HepG2 (cell line): Measurements from ENCODE around the gene NAT9. TPM values are rescaled to one million over a fixed set of nuclear protein-coding genes. Genes with fewer than 3 reads are reported as not detected.

Experiments
- ATAC-seq: fragments of 200-7000 bp; cut with Tn5 transposase; 3 replicates; pipeline ENCODE4 v1.9.1; 2020; ENCODE audit warnings: mild to moderate bottlenecking, moderate library complexity
- BruUV-seq: library from RNA; stranded (reverse); fragments of 400-500 nt; replicated peaks from 2 replicates; lab custom pipeline; 2021; lab: Mats Ljungman, UMichigan
- CTCF ChIA-PET: fragments of 300-600 bp; formaldehyde crosslinking; extraction: SDS; loops from one replicate; lab custom pipeline; 2021; ENCODE audit warnings: low total read pairs, inconsistent platforms, low intra/inter-chr PET ratio; lab: Yijun Ruan, JAX
- POLR2A ChIA-PET: fragments of 350-600 bp; sonication (Branson Sonifier 250); formaldehyde crosslinking; loops from one replicate; lab custom pipeline; 2020; ENCODE audit warnings: antibody characterized with exemption, inconsistent platforms; lab: Yijun Ruan, JAX
- DNase-seq: peaks from one replicate; pipeline ENCODE4 v3.0.0-alpha.2; 2015; ENCODE audit warnings: low spot score
- FAIRE-seq: peaks from 3 replicates; lab custom pipeline; 2011; peaks lifted over from hg19 to GRCh38; lab: Jason Lieb, UNC
- H2AFZ ChIP-seq: one replicate; pipeline ENCODE4 v1.6.1; 2011; ENCODE audit warnings: low read length, inconsistent platforms
- H3K27ac ChIP-seq: fragments of 300-600 bp; 3 replicates; pipeline ENCODE4 v1.8.0; 2011; ENCODE audit warnings: mixed run types, mild to moderate bottlenecking, mixed read lengths, low read length, inconsistent platforms; ENCODE audit not compliant: insufficient read depth; ENCODE audit errors: extremely low read length
- H3K27me3 ChIP-seq, 2 experiments: fragments of 200-600 bp in 1 of 2; 2 replicates in 1 of 2; 3 replicates in 1 of 2; pipeline versions ENCODE4 v1.6.0 to v1.8.0; 2011; ENCODE audit warnings: low read length in 2 of 2, mild to moderate bottlenecking in 2 of 2, moderate library complexity in 2 of 2, inconsistent platforms in 1 of 2; ENCODE audit not compliant: insufficient read depth in 2 of 2, control insufficient read depth in 1 of 2
- H3K36me3 ChIP-seq, 2 experiments: fragments of 200-600 bp in 1 of 2; replicated peaks in 1 of 2; 2 replicates in 1 of 2; 3 replicates in 1 of 2; pipeline versions ENCODE4 v1.5.1 to v1.8.0; 2011; ENCODE audit warnings: low read length in 2 of 2, inconsistent platforms in 1 of 2; ENCODE audit not compliant: insufficient read depth in 2 of 2, control insufficient read depth in 1 of 2
- H3K4me1 ChIP-seq: 2 replicates; pipeline ENCODE4 v1.5.1; 2012; ENCODE audit warnings: low read length, inconsistent platforms; ENCODE audit not compliant: insufficient read depth
- H3K4me2 ChIP-seq: 2 replicates; pipeline ENCODE4 v1.6.0; 2011; ENCODE audit warnings: low read depth, low read length, inconsistent platforms
- H3K4me3 ChIP-seq, 3 experiments: fragments of 200-600 bp in 1 of 3; sonication (generic), shearing (Covaris generic) in 1 of 3; replicated peaks in 1 of 3; 2 replicates each; pipeline ENCODE4 v1.5.1; 2011 to 2016; ENCODE audit warnings: low read length in 3 of 3, inconsistent platforms in 2 of 3, low read depth in 2 of 3, mild to moderate bottlenecking in 2 of 3, control low read depth in 1 of 3, mixed read lengths in 1 of 3; ENCODE audit not compliant: insufficient read depth in 1 of 3
- H3K79me2 ChIP-seq: one replicate; pipeline ENCODE4 v1.6.1; 2011; ENCODE audit warnings: low read length, inconsistent platforms; ENCODE audit not compliant: insufficient read depth
- H3K9ac ChIP-seq: 2 replicates; pipeline ENCODE4 v1.6.0; 2011; ENCODE audit warnings: mild to moderate bottlenecking, low read depth, low read length, inconsistent platforms; ENCODE audit not compliant: insufficient read depth
- H3K9me3 ChIP-seq: 2 replicates; pipeline ENCODE4 v1.5.1; 2012; ENCODE audit warnings: mild to moderate bottlenecking, low read length
- H4K20me1 ChIP-seq: 2 replicates; pipeline ENCODE4 v1.6.0; 2011; ENCODE audit warnings: inconsistent platforms, mild to moderate bottlenecking, low read length, moderate library complexity; ENCODE audit not compliant: insufficient read depth
- AHR ChIP-seq: IDR thresholded peaks from 2 replicates; pipeline ENCODE4 v1.6.1; 2018; ENCODE audit warnings: missing genetic modification reagents, missing compliant biosample characterization
- BRD4 ChIP-seq: sonication (generic); formaldehyde crosslinking; IDR thresholded peaks from 2 replicates; pipeline ENCODE4 v1.4.0; 2020; ENCODE audit warnings: missing genetic modification reagents
- CCAR2 ChIP-seq: fragments of 200-400 bp; formaldehyde crosslinking; optimal IDR thresholded peaks from 2 replicates; pipeline ENCODE3; 2018; ENCODE audit warnings: low read depth, mild to moderate bottlenecking, low read length, moderate library complexity
- FOXM1 ChIP-seq: sonication (generic); formaldehyde crosslinking; IDR thresholded peaks from 2 replicates; pipeline ENCODE4 v1.5.0; 2020; ENCODE audit warnings: missing genetic modification reagents
- KDM3A ChIP-seq: IDR thresholded peaks from 2 replicates; pipeline ENCODE4 v1.6.1; 2018; ENCODE audit warnings: low read depth, missing compliant biosample characterization
- MAFF ChIP-seq: IDR thresholded peaks from 2 replicates; pipeline ENCODE4 v1.6.1; 2011; ENCODE audit warnings: low read depth, low read length, improper control_type of control experiment
- MTA3 ChIP-seq: sonication (generic); formaldehyde crosslinking; IDR thresholded peaks from 2 replicates; pipeline ENCODE4 v1.4.0; 2020; ENCODE audit warnings: missing genetic modification reagents
- MTF2 ChIP-seq: sonication (generic); formaldehyde crosslinking; IDR thresholded peaks from 2 replicates; pipeline ENCODE4 v1.5.0; 2020; ENCODE audit warnings: missing genetic modification reagents, borderline replicate concordance
- MYC ChIP-seq: sonication (generic); formaldehyde crosslinking; IDR thresholded peaks from 2 replicates; pipeline ENCODE4 v1.9.0; 2021; ENCODE audit warnings: missing genetic modification reagents, borderline replicate concordance
- POLR2A ChIP-seq, 2 experiments: IDR thresholded peaks; 2 replicates each; pipeline ENCODE4 v1.6.1; 2011; ENCODE audit warnings: low read depth in 2 of 2, low read length in 2 of 2, mild to moderate bottlenecking in 1 of 2, moderate library complexity in 1 of 2; ENCODE audit not compliant: insufficient read depth in 1 of 2
- STAG1 ChIP-seq: sonication (generic); formaldehyde crosslinking; IDR thresholded peaks from 2 replicates; pipeline ENCODE4 v1.4.0; 2020; ENCODE audit warnings: missing genetic modification reagents
- THYN1 ChIP-seq: sonication (generic); formaldehyde crosslinking; IDR thresholded peaks from 2 replicates; pipeline ENCODE4 v1.8.1; 2023; ENCODE audit warnings: low read depth, mild to moderate bottlenecking, moderate library complexity, missing genetic modification reagents, borderline replicate concordance
- TSC22D2 ChIP-seq: sonication (generic); formaldehyde crosslinking; IDR thresholded peaks from 2 replicates; pipeline ENCODE4 v1.5.1; 2020; ENCODE audit warnings: missing genetic modification reagents, mild to moderate bottlenecking, borderline replicate concordance
- ZNF383 ChIP-seq: sonication (generic); formaldehyde crosslinking; IDR thresholded peaks from 2 replicates; pipeline ENCODE4 v1.4.0; 2020; ENCODE audit warnings: missing genetic modification reagents, mild to moderate bottlenecking, borderline replicate concordance
- ZNF484 ChIP-seq: sonication (generic); formaldehyde crosslinking; IDR thresholded peaks from 2 replicates; pipeline ENCODE4 v1.5.1; 2020; ENCODE audit warnings: mild to moderate bottlenecking, low read depth, missing genetic modification reagents, borderline replicate concordance
- WGBS: methylation state at CpG from one replicate; pipeline ENCODE4 v1.1.6; 2017; ENCODE audit warnings: low lambda C conversion rate; 5-methylcytosine and 5-hydroxymethylcytosine counted together
- in situ Hi-C: cut with HindIII; loops from 2 replicates; pipeline ENCODE4 v1.10.0; 2017; ENCODE audit warnings: low pct_unique_long_range_greater_than_20kb; ENCODE audit not compliant: extremely low pct_ligation_motif_present
- intact Hi-C: fragments of 100-400 bp; cut with micrococcal nuclease; formaldehyde crosslinking; loops from one replicate; pipeline ENCODE4 v1.10.0; 2022; ENCODE audit not compliant: unreplicated experiment
- polyA plus RNA-seq, 8 experiments: library from polyadenylated mRNA; depleted of rRNA in 3 of 8; stranded (reverse) in 7 of 8; unstranded in 1 of 8; fragments of >200 nt; fragmentation: Illumina TruSeq in 4 of 8; extraction: Trizol in 4 of 8; gene quantifications; 2 replicates each; pipeline versions ENCODE4 v1.2.1 to v1.2.3, GENCODE V29; 2011 to 2016; ENCODE audit warnings: low read depth in 4 of 8, missing spikeins in 1 of 8, mixed read lengths in 1 of 8; ENCODE audit not compliant: insufficient read depth in 1 of 8
- total RNA-seq, 5 experiments: library from RNA; depleted of rRNA; stranded (reverse); fragments of >200 nt; fragmentation: Illumina TruSeq; extraction: Trizol; gene quantifications; 2 replicates each; pipeline ENCODE4 v1.2.3, GENCODE V29; 2016; ENCODE audit warnings: low read depth in 1 of 5
- TF ChIP-seq, protein P1 (sequence below): sonication (generic); formaldehyde crosslinking; IDR thresholded peaks from 2 replicates; pipeline ENCODE4 v1.9.0; 2022; ENCODE audit warnings: low read depth, missing genetic modification reagents
- TF ChIP-seq, protein P2 (sequence below): sonication (generic); formaldehyde crosslinking; IDR thresholded peaks from one replicate; pipeline ENCODE4 v1.5.1; 2020; ENCODE audit warnings: mild to moderate bottlenecking, missing genetic modification reagents; ENCODE audit errors: not compliant biosample characterization

The NAT9 gene
- total and polyA plus RNA-seq, 2 of the 13 experiments (the other 11 are each of a cell fraction or from before 2014, with no cell fraction given): 39.7 to 44.2 TPM

DNA sequence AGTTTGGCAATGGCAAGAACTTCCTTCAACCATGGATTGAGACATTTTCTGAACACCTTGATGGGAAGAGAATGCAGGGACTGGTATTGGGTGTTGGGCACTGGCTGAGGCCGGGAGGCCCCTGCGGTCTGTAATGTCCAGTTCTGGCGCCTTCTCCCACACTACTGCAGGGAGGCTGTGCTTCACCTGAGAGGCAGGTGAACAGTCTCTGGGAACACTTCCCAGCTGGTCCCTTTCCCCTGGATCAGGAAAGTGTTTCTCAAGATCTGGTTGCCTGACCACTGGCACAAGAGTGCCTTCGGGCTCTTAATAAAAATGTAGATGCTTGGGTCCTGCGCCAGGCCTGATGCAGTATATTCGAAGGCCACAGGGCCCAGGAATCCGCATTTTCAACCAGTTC lies 28.5 kb upstream of the NAT9 start:
- no peak overlapping the region for H3K4me3 ChIP-seq
- H3K9ac ChIP-seq: no peak overlapping the region
- no peaks in the 10 kb centered on the region for H3K79me2 ChIP-seq
- no peak overlapping the region for H3K4me2 ChIP-seq
- FAIRE-seq (no peak), DNase-seq (no peak), ATAC-seq (no peak)
- H3K27ac ChIP-seq: no peak overlapping the region
- WGBS: 100% methylated on average over 6 of the region's 7 CpGs
- ChIA-PET POLR2A (no interaction called here), CTCF (no interaction called here)
- intact Hi-C loops (no loop called here), in situ Hi-C loops (loop anchor here (5.0 kb wide), 1 partner anchor 148 kb away; no protein-coding TSS in a partner anchor)
- no peaks in the 10 kb centered on the region for H3K27me3 ChIP-seq
- H3K4me1 ChIP-seq: peaks cover 11% of the 10 kb centered on the region
- H3K9me3 ChIP-seq: no peaks in the 10 kb centered on the region
- H3K36me3 ChIP-seq: peaks cover 4 to 10% of the 10 kb centered on the region in 2 experiments; a peak in 3 of 5 replicates
- H2AFZ ChIP-seq: no peak overlapping the region
- no peaks in the 10 kb centered on the region for H4K20me1 ChIP-seq
- BruUV-seq: no TSS peak
- TF ChIP-seq, protein P1, sequence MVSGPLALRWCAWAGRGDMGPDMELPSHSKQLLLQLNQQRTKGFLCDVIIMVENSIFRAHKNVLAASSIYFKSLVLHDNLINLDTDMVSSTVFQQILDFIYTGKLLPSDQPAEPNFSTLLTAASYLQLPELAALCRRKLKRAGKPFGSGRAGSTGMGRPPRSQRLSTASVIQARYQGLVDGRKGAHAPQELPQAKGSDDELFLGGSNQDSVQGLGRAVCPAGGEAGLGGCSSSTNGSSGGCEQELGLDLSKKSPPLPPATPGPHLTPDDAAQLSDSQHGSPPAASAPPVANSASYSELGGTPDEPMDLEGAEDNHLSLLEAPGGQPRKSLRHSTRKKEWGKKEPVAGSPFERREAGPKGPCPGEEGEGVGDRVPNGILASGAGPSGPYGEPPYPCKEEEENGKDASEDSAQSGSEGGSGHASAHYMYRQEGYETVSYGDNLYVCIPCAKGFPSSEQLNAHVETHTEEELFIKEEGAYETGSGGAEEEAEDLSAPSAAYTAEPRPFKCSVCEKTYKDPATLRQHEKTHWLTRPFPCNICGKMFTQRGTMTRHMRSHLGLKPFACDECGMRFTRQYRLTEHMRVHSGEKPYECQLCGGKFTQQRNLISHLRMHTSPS: no peak
- TF ChIP-seq POLR2A (IDR thresholded peaks at IDR 0.05; ENCODE audit: insufficient read depth in 1 of 2, low read depth in 2 of 2, low read length in 2 of 2) (no peak), ZNF484 (CRISPR knock-in tag) (no peak), BRD4 (CRISPR knock-in tag) (no peak), MYC (no peak), TSC22D2 (CRISPR knock-in tag) (no peak), KDM3A (CRISPR knock-in tag) (no peak), CCAR2 (no peak), FOXM1 (CRISPR knock-in tag) (no peak), AHR (no peak), STAG1 (CRISPR knock-in tag) (no peak), MTF2 (CRISPR knock-in tag) (no peak), MTA3 (CRISPR knock-in tag) (no peak), MAFF (no peak), THYN1 (CRISPR knock-in tag) (no peak), ZNF383 (CRISPR knock-in tag) (no peak)
- TF ChIP-seq, protein P2, sequence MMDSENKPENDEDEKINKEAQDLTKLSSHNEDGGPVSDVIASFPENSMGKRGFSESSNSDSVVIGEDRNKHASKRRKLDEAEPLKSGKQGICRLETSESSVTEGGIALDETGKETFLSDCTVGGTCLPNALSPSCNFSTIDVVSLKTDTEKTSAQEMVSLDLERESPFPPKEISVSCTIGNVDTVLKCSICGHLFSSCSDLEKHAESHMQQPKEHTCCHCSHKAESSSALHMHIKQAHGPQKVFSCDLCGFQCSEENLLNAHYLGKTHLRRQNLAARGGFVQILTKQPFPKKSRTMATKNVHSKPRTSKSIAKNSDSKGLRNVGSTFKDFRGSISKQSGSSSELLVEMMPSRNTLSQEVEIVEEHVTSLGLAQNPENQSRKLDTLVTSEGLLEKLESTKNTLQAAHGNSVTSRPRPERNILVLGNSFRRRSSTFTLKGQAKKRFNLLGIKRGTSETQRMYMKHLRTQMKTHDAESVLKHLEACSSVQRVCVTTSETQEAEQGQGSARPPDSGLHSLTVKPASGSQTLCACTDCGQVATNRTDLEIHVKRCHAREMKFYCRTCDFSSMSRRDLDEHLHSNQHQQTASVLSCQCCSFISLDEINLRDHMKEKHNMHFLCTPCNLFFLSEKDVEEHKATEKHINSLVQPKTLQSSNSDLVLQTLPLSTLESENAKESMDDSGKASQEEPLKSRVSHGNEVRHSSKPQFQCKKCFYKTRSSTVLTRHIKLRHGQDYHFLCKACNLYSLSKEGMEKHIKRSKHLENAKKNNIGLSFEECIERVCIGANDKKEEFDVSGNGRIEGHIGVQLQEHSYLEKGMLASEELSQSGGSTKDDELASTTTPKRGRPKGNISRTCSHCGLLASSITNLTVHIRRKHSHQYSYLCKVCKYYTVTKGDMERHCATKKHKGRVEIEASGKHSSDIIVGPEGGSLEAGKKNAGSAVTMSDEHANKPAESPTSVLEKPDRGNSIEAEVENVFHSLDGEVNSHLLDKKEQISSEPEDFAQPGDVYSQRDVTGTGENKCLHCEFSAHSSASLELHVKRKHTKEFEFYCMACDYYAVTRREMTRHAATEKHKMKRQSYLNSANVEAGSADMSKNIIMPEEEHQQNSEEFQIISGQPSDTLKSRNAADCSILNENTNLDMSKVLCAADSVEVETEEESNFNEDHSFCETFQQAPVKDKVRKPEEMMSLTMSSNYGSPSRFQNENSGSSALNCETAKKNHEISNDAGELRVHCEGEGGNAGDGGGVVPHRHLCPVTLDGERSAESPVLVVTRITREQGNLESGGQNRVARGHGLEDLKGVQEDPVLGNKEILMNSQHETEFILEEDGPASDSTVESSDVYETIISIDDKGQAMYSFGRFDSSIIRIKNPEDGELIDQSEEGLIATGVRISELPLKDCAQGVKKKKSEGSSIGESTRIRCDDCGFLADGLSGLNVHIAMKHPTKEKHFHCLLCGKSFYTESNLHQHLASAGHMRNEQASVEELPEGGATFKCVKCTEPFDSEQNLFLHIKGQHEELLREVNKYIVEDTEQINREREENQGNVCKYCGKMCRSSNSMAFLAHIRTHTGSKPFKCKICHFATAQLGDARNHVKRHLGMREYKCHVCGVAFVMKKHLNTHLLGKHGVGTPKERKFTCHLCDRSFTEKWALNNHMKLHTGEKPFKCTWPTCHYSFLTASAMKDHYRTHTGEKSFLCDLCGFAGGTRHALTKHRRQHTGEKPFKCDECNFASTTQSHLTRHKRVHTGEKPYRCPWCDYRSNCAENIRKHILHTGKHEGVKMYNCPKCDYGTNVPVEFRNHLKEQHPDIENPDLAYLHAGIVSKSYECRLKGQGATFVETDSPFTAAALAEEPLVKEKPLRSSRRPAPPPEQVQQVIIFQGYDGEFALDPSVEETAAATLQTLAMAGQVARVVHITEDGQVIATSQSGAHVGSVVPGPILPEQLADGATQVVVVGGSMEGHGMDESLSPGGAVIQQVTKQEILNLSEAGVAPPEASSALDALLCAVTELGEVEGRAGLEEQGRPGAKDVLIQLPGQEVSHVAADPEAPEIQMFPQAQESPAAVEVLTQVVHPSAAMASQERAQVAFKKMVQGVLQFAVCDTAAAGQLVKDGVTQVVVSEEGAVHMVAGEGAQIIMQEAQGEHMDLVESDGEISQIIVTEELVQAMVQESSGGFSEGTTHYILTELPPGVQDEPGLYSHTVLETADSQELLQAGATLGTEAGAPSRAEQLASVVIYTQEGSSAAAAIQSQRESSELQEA: no peak
